Astrocyte of the cerebellum (primary cell): ENCODE results near the gene TIPIN.
"Not testable (repeated sequence)": the region's sequence is repeated elsewhere in the genome, so short reads cannot be mapped to it uniquely, and the experiment has no call there.

Experiments
- DNase-seq: peaks from one replicate; pipeline ENCODE4 v3.0.0-alpha.2; 2011; ENCODE audit warnings: low read depth
- H3K4me3 ChIP-seq: 2 replicates; pipeline ENCODE4 v1.5.1; 2011; ENCODE audit warnings: mild to moderate bottlenecking, low read depth, low read length, moderate library complexity
- in situ Hi-C: cut with HindIII; loops from 2 replicates; pipeline ENCODE4 v1.10.0; 2017; ENCODE audit warnings: low sequenced_read_pairs
- TF ChIP-seq, protein P1 (sequence below): IDR thresholded peaks from 2 replicates; pipeline ENCODE4 v1.5.1; 2012; ENCODE audit warnings: low read length, low read depth, moderate library complexity, mild to moderate bottlenecking; ENCODE audit errors: missing control alignments

Gene TIPIN

DNA sequence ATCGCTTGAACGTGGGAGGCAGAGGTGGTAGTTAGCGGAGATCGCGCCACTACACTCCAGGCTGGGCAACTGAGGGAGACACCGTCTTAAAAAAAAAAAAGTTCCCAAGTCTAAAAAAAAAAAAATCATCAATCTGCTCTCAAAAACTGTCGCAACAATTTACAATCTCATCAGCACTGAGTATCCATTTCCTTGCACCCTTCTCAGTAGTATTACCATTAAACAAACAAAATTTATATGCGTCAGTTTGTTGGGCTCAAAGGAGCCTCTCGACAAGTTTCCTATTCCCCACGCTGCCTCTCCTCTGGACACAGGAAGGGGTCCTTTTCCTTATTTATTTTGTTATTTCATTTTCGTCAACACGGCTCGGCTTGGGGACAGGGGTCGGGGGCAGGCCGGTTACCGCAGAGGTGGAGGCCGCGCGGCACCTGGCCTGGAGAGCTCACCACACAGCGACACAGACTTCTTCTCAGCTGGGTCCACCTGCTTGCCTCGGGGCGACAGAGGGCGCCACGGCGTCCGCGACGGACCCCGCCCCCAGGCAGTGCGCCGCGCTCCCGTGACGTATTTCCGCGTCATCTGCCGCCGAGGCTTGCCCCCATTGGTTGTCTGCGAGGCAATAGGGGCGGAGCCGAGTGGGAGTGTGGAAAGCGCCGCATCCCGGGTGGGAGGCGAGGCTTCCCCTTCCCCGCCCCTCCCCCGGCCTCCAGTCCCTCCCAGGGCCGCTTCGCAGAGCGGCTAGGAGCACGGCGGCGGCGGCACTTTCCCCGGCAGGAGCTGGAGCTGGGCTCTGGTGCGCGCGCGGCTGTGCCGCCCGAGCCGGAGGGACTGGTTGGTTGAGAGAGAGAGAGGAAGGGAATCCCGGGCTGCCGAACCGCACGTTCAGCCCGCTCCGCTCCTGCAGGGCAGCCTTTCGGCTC lies 30.0 kb upstream of the TIPIN start, which contains the start of gene MAP2K1:
MAP2K1 (plus strand) TSS at position 709 of the 920 bp plus-strand sequence. CDS start 436 bp downstream, outside the sequence.
- DNase-seq, result peak; percentile 93
- peak within 1 kb of the TSS; percentile 85 for H3K4me3 ChIP-seq
- TF ChIP-seq, protein P1, sequence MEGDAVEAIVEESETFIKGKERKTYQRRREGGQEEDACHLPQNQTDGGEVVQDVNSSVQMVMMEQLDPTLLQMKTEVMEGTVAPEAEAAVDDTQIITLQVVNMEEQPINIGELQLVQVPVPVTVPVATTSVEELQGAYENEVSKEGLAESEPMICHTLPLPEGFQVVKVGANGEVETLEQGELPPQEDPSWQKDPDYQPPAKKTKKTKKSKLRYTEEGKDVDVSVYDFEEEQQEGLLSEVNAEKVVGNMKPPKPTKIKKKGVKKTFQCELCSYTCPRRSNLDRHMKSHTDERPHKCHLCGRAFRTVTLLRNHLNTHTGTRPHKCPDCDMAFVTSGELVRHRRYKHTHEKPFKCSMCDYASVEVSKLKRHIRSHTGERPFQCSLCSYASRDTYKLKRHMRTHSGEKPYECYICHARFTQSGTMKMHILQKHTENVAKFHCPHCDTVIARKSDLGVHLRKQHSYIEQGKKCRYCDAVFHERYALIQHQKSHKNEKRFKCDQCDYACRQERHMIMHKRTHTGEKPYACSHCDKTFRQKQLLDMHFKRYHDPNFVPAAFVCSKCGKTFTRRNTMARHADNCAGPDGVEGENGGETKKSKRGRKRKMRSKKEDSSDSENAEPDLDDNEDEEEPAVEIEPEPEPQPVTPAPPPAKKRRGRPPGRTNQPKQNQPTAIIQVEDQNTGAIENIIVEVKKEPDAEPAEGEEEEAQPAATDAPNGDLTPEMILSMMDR, result peak; percentile 69
- in situ Hi-C loops, result no loop called here

DNA sequence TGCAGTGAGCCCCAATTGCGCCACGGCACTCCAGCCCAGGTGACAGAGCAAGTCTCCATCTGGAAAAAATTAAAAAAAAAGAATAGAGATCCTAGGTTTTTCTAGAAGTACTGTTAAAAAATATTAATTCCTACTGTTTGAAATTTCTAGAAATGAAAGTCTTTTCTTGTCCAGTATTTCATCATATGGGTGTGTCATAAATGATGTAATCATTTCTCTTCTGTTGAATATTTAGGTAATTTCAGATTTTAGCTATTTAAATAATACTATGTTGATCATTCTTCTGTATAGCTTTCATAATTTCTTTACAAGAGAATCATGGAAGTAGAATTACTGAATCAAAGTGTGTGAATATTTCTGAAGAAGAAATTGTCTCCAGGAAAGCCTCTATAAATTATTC lies 24.9 kb upstream of the TIPIN start:
- H3K4me3 ChIP-seq, in situ Hi-C loops, DNase-seq: not testable (repeated sequence)

DNA sequence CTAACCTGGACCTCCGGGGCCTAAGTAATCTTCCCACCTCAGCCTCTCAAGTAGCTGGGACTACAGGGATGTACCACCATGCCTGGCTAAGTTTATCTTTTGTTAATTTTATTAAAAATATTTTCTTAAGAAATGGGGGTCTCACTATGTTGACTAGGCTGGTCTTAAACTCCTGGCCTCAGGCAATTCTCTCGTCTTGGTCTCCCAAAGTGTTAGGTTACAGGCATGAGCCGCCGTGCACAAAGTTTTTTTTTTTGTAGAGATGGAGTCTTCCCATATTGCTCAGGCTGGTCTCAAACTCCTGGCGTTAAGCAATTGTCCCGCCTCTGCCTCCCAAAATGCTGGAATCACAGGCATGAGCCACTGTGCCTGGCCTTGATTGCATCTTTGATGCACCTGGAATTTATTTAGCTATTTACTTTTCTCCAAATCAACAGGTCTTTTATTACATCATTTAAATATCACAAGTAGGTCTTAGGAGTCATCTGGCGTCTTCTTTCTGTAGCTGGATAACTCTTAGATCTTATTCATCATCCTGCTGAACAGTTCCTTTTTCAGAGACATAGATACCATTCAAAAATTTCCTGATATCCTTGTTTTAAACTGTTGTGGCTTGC lies 22.4 kb upstream of the TIPIN start:
- H3K4me3 ChIP-seq, result no peak overlapping the region
- in situ Hi-C loops, result no loop called here
- TF ChIP-seq, protein P1, result no peak
- DNase-seq, result no peak

DNA sequence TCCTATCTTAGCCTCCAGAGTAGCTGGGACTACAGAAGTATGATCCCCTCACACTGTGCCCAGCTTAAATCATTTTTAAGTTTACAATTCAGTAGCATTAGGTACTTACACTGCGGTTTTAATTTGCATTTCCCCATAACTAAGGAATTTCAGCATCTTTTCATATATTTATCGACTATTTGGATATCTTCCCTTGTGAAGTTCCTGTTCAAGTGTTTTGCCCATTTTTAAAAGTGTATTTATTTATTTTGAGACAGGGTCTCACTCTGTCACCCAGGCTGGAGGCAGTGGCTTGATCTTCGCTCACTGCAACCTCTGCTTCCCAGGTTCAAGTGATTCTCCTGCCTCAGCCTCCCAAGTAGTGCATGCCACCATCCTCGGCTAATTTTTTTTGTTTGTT lies 17.7 kb upstream of the TIPIN start:
- in situ Hi-C loops, result no loop called here
- DNase-seq, result no peak
- TF ChIP-seq, protein P1, result no peak
- H3K4me3 ChIP-seq, result no peak overlapping the region

DNA sequence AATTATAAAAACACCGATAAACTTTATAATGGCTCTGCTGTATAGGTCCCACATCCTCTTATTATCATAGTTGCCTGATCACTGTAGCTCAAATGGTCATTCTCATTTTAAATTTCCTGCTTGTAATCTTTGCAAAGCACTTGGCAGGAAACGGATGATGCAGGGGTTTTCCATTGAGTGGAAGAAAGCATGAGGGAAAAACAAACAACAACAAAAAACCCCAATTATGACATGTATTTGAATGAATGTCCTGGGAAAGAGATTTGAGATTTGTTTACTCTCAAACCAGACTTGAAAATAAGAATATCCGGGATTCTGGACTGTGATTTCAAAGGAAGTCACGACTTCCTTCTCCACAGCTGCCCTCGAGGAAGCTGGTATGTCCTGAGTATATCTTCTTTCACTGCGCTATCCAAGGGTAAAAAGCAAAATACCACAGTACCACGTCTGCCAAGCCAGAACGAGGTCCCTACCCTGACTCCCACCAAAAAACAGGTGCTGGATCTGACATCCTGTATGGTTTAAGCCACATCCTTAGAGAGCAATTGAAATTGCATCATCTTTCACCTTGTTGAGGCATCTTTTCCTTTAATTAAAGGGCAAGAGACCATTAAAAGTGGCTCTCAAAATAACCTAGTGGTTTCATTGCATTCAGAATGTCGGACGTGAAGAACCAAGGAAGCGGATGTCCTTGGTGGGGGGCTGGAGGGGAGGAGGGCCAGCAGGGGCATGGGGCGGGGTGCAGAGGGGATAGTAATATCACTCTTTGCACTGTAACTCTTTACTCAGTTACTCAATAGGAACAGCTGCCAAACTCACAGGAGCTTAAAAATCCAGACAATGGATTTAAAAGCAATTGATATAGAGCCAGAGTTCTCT lies 13.5 kb upstream of the TIPIN start:
- TF ChIP-seq, protein P1, result no peak
- H3K4me3 ChIP-seq, result no peak overlapping the region
- no peak for DNase-seq
- in situ Hi-C loops, result no loop called here

DNA sequence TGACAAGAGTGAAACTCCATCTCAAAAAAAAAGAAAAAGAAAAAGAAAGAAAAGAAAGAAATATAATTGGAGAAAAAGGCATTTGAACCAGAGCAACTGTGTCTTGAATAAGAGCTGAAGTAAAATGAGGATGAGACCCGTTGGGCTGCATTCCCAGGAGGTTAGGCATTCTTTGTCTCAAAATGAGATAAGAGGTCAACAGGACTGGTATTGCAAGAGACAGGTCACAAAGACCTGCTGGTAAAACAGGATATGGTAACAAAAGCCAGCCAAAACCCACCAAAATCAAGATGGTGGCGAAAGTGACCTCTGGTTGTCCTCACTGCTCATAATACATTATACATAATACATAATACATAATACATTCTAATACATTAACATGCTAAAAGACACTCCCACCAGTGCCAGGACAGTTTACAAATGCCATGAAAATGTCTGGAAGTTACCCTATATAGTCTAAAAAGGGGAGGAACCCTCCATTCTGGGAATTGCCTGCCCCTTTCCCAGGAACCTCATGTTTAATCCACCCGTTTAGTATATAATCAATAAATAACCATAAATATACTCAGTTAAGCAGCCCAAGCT lies 8.6 kb upstream of the TIPIN start:
- TF ChIP-seq, protein P1, result no peak
- in situ Hi-C loops, result no loop called here
- no peak for DNase-seq
- H3K4me3 ChIP-seq, result no peak overlapping the region
